Sigmoid colon (tissue), 4 donors: ENCODE data around the gene RAB4B.

Source experiments
- CTCF ChIP-seq, 4 experiments: fragments of 450-650 bp in 3 of 4; fragments of 200-600 bp in 1 of 4; IDR thresholded peaks; one replicate each; pipeline ENCODE4 v1.5.1; 2016 to 2019; ENCODE audit warnings: antibody characterized with exemption in 4 of 4, mild to moderate bottlenecking in 3 of 4, moderate library complexity in 2 of 4
- EP300 ChIP-seq, 4 donors: sonication (generic); formaldehyde crosslinking; IDR thresholded peaks; one replicate each; pipeline ENCODE4 v1.6.1; 2017; ENCODE audit warnings: antibody characterized with exemption in 4 of 4
- POLR2A ChIP-seq, 2 donors: fragments of 450-650 bp; IDR thresholded peaks; one replicate each; pipeline ENCODE4 v1.6.1; 2016; ENCODE audit warnings: antibody characterized with exemption in 2 of 2, mild to moderate bottlenecking in 2 of 2, moderate library complexity in 2 of 2
- POLR2AphosphoS5 ChIP-seq, 4 donors: sonication (generic); formaldehyde crosslinking; IDR thresholded peaks; one replicate each; pipeline ENCODE4 v1.6.1; 2017; ENCODE audit warnings: antibody characterized with exemption in 4 of 4

GRCh38 chr19:40775632-40776022 is 2.4 kb upstream of the RAB4B start:
- TF ChIP-seq CTCF (IDR thresholded peaks at IDR 0.05) (no peak), POLR2AphosphoS5 (IDR thresholded peaks at IDR 0.05) (no peak), POLR2A (IDR thresholded peaks at IDR 0.05) (no peak), EP300 (IDR thresholded peaks at IDR 0.05) (no peak)
